SK-N-DZ (cell line): ENCODE data around the gene PRDX1.
"Not testable (repeated sequence)": the region's sequence is repeated elsewhere in the genome, so short reads cannot be mapped to it uniquely, and the experiment has no call there.

ENCODE experiments used
- DNase-seq: peaks from one replicate; pipeline ENCODE4 v3.0.0-alpha.2; 2015; ENCODE audit warnings: low spot score

The PRDX1 gene

DNA sequence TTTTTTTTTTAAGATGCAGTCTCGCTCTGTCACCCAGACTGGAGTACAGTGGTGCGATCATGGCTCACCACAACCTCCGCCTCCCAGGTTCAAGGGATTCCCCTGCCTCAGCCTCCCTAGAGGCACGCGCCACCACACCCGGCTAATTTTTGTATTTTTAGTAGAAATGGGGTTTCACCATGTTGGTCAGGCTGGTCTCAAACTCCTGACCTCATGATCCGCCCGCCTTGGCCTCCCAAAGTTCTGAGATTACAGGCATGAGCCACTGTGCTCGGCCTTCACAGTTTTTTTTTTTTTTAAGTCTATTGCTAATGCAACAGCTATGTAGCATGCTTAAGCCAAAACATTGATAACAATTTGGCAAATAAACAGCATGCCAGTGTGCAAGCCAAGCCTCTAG is 54.3 kb downstream of the PRDX1 start:
- DNase-seq, result not testable (repeated sequence)

DNA sequence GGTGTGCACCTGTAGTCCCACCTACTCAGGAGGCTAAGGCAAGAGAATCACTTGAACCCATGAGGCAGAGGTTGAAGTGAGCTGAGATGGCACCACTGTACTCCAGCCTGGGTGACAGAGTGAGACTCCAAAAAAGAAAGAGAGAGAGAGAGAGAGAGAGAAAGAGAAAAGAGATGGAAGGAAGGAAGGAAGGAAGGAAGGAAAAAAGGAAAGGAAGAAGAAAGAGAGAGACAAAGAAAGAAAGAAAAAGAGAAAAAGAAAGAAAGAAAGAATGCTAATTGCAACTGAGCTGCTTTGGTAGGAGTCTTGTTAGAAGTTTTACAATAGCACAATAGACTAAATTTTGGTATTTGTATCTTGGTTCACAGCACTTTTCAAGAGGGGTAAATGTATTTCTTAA is 56.4 kb downstream of the PRDX1 start:
- DNase-seq, result no peak
